ENCODE results near the gene CSGALNACT2.

Gene CSGALNACT2

DNA sequence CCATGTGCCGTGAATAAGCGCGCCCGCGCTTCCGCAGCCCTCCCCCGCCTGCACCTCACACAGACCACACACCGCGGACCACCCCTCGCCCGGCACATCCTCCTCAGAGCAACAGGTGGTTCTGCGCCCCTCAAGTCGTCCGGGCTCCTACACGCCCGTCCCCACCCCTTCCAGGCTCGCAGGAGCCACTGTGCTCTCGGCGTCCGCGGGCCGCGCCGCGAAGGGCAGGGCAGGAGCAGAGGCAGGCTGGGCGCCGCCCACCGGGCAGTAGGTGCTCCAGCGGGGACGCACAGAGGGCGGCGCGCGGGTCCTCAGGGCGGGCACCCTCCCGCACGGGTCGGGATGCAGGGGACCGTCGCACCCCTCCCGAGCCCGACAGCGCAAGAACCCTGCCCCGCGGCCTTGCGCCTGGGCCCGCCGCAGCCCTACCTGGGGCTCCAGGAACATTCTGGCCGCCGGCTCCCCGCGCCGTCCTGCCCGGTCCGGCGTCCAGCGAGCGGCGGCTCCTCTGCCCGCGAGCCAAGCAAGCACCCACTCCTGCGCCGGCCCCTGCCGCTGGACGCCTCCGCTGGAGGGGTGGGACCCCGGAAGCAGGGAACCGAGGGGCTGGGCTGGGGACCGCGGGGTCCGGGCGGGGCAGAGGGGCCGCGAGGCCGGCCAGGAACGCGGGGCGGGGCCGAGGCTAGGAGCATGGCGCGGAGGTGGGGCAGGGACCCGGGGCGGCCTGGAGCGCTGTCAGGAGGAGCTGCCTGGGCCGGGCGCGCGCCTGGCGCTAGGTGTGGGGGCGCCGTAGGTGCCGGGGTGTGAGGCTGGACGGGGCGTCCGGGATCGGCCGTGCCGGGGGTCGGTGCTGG is 91.2 kb downstream of the CSGALNACT2 start:
- no peak for DNase-seq (ENCODE audit: low read depth)

DNA sequence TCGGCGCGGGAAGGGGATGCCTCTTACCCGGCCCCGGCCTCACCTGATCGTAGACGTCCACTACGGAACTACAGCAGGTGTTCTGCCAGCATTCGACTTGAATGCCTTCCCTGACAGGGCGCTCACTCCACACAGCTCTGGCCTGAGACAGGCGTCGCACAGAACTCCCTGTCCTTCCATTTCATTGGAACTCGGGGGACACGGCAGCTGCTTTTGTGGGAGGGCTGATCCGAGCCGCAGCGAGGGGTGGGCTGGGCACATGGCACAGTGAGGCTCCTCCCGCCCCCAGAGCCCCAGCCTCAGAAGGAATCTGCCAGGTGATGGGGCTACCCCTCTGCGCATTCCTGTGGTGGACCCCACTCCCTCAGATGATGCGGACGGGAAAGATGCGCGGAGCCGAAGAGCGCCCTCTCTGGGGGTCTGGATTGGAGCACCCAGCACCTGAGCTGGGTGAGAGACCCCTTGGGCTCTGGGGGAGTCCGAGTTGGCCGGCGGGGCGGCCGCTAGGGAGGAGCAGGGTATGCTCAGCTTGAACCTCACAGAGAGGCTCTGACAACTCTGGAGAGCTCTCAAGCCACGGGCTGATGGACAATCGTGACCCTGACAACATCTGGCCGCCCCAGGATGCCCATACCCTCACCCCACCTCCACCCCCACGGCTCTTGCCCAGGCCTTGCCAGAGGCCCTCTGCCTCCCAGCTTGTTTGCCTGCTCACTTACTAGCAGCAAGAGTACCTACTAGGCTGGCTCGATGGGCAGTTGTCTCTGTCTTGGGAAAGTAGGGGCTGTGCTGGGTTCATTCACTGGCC is 92.1 kb downstream of the CSGALNACT2 start:
- no peak for DNase-seq (ENCODE audit: low read depth)

DNA sequence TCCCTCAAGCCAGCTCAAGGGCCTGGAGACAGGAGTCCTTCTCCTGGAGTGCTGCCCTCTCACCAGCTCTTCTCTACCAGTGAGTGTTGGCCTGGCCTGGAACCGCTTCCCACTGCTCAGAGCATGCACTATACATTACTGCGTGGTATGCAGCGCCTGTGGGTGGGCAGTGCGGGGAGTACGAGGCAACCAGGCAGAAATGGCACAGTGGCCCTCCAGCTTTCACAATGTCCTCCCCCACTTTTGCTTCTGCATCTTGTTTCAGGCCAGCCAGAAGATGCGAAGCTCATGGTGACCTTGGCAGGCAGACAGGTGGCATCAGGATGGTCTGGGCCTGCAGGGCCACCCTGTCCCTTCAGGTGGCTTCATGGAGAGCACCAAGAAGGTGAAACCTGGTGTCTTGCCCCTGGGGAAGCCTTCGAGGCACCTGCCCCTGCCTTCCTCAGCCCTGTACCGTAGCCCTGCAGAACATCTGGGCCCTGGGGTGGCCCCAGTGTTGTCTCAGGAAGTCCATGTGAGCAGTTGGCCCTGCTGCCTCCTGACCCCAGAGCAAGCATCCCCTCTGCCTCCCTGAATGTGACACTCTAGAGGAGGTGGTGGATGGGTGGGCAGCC is 92.8 kb downstream of the CSGALNACT2 start:
- no peak for DNase-seq (ENCODE audit: low read depth)

DNA sequence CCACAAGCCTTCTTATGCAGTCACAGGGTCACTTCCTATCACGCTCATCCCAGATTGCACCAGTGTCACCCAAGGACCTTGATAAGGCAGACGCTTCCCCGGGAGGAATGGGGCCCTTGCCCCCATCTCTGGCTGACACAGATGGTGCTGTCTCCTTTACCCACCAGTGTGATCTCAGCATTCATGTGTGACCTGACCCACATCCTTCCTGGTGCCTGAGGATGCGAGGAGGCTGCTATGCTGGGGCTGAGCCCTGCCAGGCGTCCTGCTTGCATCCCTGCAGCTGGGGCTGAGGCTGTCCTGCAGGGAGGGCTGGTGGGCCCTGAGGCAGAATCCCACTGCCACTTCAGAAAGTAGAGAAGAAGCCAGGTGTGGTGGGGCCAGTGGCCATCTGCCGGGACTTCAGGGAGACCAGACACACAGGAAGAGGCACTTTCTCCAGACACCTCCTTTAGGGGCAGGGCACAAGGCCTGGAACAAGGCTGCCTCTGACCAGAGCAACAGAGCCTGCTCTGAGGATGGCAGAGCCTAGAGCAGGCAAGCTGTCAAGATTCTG is 93.4 kb downstream of the CSGALNACT2 start:
- DNase-seq (ENCODE audit: low read depth), result no peak

DNA sequence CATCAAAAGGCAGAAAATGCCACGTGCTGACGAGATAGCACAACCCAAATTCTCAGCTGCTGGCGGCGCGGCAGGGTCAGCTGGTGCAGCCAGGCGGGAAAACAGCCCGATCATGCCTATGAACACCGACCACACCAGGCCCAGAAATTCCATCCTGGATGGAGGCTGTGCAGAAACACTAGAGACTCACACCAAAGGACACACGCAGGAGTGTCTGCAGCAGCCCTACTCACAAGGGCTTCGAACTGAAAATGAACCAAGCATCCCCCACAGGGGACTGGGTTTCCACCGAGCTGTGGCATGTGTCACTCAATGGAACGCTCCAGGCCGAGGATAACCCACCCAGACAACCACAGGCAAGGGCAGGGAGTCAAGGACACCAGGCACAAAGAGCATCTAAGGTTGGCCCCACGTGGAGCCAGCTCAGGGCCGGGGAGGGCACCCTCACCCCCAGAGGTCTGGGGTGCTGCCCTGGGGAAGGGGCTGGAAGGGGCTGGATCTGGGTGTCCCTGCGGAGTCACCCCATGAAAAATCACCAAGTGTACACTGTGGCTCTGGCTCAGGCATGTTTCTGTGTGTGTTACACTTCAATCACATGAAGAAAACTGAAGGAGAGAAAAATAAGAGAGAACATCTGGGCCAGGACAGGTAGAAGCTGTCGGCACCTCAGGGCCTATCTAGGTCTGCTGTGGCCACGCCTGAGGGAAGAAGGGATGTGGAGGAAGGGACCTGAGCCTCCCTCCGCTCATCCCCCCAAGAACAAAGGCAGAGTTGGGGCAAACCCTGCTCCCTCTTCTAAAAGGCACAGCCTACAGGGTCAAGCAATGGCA is 95.6 kb downstream of the CSGALNACT2 start:
- DNase-seq (ENCODE audit: low read depth), result no peak

DNA sequence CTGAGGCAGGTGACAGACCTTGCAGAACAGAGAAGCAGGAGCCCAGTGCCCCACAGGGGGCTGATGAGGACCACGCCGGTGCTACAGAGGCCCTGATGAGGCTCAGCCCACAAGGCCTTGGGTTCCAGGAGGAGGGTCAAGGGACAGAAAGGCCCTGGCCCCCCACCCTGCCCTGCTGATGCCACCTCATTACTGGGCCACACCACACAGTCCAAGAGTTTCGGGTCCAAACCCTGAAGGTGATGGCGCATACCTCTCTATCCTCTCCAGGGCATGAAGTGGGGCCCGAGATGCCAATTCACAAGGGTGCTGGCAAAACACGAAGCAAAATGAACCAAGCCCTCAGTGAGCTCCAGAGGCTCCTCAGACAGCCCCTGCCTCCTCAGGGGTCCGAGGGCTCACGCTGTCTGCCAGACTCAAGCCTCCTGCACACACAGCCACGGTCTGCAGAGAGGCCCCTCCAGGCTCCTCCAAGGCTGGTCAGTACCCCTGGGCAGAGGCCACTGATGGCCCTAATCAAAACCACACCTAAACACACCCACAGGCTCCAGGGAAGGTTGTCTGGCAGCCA is 96.3 kb downstream of the CSGALNACT2 start:
- DNase-seq (ENCODE audit: low read depth), result no peak
